Activated CD4-positive, alpha-beta memory T cell treated with anti-CD3 and anti-CD28 coated beads for 36 hours (primary cell): ENCODE results near the gene CUL4A. TPM values are rescaled to one million over a fixed set of nuclear protein-coding genes. Genes with fewer than 3 reads are reported as not detected.
A peak's percentile ranks its signal among the peaks of the same experiment; 100 is the strongest.

Source experiments
- CTCF ChIA-PET: fragments of 350-600 bp; sonication (Branson Sonifier 250); formaldehyde crosslinking; loops from one replicate; lab custom pipeline; 2021; ENCODE audit warnings: antibody characterized with exemption, inconsistent platforms; lab: Charles Lee
- POLR2A ChIA-PET: fragments of 350-600 bp; sonication (Branson Sonifier 250); formaldehyde crosslinking; loops from one replicate; lab custom pipeline; 2021; ENCODE audit warnings: antibody characterized with exemption; lab: Charles Lee
- DNase-seq: peaks from one replicate; pipeline ENCODE4 v3.0.0-alpha.2; 2020
- H3K27ac Mint-ChIP-seq: one replicate; pipeline ENCODE4 v1.8.0; 2021; ENCODE audit warnings: mixed read lengths
- H3K27me3 Mint-ChIP-seq: one replicate; pipeline ENCODE4 v1.8.0; 2021; ENCODE audit warnings: mixed read lengths
- H3K36me3 Mint-ChIP-seq: one replicate; pipeline ENCODE4 v1.8.0; 2021; ENCODE audit warnings: mixed read lengths
- H3K4me1 Mint-ChIP-seq: one replicate; pipeline ENCODE4 v1.8.0; 2021; ENCODE audit warnings: low read depth, mixed read lengths
- H3K4me3 Mint-ChIP-seq: one replicate; pipeline ENCODE4 v1.8.0; 2021; ENCODE audit warnings: mild to moderate bottlenecking, mixed read lengths
- H3K9me3 Mint-ChIP-seq: one replicate; pipeline ENCODE4 v1.8.0; 2021; ENCODE audit warnings: mixed read lengths
- intact Hi-C: fragments of 100-400 bp; cut with micrococcal nuclease; formaldehyde crosslinking; loops from one replicate; pipeline ENCODE4 v1.15.1; 2023
- total RNA-seq, 2 experiments: library from RNA; stranded (reverse); gene quantifications; one replicate each; pipeline ENCODE4 v1.2.3, GENCODE V29; 2021

The CUL4A gene
- total RNA-seq, 2 experiments from 2014 or later = 65.9 to 70.2 TPM

GRCh38 chr13:113183450-113184129, 25.8 kb upstream of the CUL4A start:
- DNase-seq = no peak
- ChIA-PET POLR2A (interaction anchor here (1.2 kb wide), 1 partner anchor 24 kb away, joined by 3 read pairs; no protein-coding TSS in a partner anchor), CTCF (interaction anchor here (0.6 kb wide), 1 partner anchor 112 kb away, joined by 4 read pairs; no protein-coding TSS in a partner anchor)
- intact Hi-C loops = no loop called here
- Mint-ChIP-seq H3K4me1 (peaks cover 56% of the 10 kb centered on the region), H3K9me3 (no peaks in the 10 kb centered on the region), H3K27me3 (no peaks in the 10 kb centered on the region), H3K36me3 (peaks cover 55% of the 10 kb centered on the region), H3K27ac (no peak overlapping the region), H3K4me3 (no peak overlapping the region)

GRCh38 chr13:113184568-113185440, 24.6 kb upstream of the CUL4A start:
- Mint-ChIP-seq H3K27ac (peak overlapping the region; percentile 76), H3K4me3 (peak overlapping the region; percentile 45), H3K36me3 (peaks cover 56% of the 10 kb centered on the region), H3K4me1 (peaks cover 49% of the 10 kb centered on the region), H3K9me3 (no peaks in the 10 kb centered on the region), H3K27me3 (no peaks in the 10 kb centered on the region)
- intact Hi-C loops = no loop called here
- ChIA-PET CTCF (interaction anchor here (1.8 kb wide), 1 partner anchor 24 kb away, joined by 5 read pairs; the partner anchor contains the start of genes CUL4A and PCID2), POLR2A (interaction anchor here (1.2 kb wide), 1 partner anchor 24 kb away, joined by 4 read pairs; the partner anchor contains the start of genes CUL4A and PCID2)
- peak; percentile 43 for DNase-seq

GRCh38 chr13:113186061-113186900, 23.1 kb upstream of the CUL4A start:
- Mint-ChIP-seq H3K36me3 (peaks cover 54% of the 10 kb centered on the region), H3K27ac (peak overlapping the region; percentile 83), H3K4me3 (peak overlapping the region; percentile 40), H3K4me1 (peaks cover 41% of the 10 kb centered on the region), H3K9me3 (no peaks in the 10 kb centered on the region), H3K27me3 (no peaks in the 10 kb centered on the region)
- intact Hi-C loops = loop anchor here (1.0 to 2.0 kb wide), 2 partner anchors 10 to 23 kb away; partner anchors contain the start of genes CUL4A and PCID2
- DNase-seq = peak; percentile 42
- CTCF ChIA-PET = interaction anchor here (1.2 to 1.8 kb wide), 2 partner anchors 16 to 23 kb away, joined by 5 read pairs; partner anchors contain the start of genes CUL4A and PCID2
- POLR2A ChIA-PET = interaction anchor here (0.8 to 1.2 kb wide), 2 partner anchors 23 to 181 kb away, joined by 3 to 4 read pairs; partner anchors contain the start of genes CUL4A and PCID2

- H3K36me3 Mint-ChIP-seq = peaks cover 54% of the 10 kb centered on the region
Observed at GRCh38 chr13:113187263-113187669, 22.1 kb upstream of the CUL4A start.

GRCh38 chr13:113187883-113188665, 21.3 kb upstream of the CUL4A start:
- Mint-ChIP-seq H3K27ac (no peak overlapping the region), H3K27me3 (no peaks in the 10 kb centered on the region), H3K9me3 (no peaks in the 10 kb centered on the region), H3K4me3 (no peak overlapping the region), H3K4me1 (peaks cover 38% of the 10 kb centered on the region), H3K36me3 (peaks cover 55% of the 10 kb centered on the region)
- ChIA-PET CTCF (interaction anchor here (1.0 kb wide), 1 partner anchor 13 kb away, joined by 4 read pairs; no protein-coding TSS in a partner anchor), POLR2A (no interaction called here)
- DNase-seq = no peak
- intact Hi-C loops = loop anchor here (2.0 kb wide), 1 partner anchor 21 kb away; the partner anchor contains the start of genes CUL4A and PCID2

More at GRCh38 chr13:113187263-113187669, 22.1 kb upstream of the CUL4A start:
- POLR2A ChIA-PET = interaction anchor here (0.8 kb wide), 1 partner anchor 182 kb away, joined by 3 read pairs; no protein-coding TSS in a partner anchor
- peak overlapping the region; percentile 90 for H3K27ac Mint-ChIP-seq
- H3K27me3 Mint-ChIP-seq = no peaks in the 10 kb centered on the region
- H3K9me3 Mint-ChIP-seq = no peaks in the 10 kb centered on the region
- intact Hi-C loops = loop anchor here (2.0 kb wide), 1 partner anchor 22 kb away; the partner anchor contains the start of genes CUL4A and PCID2
- H3K4me3 Mint-ChIP-seq = peak overlapping the region; percentile 53
- CTCF ChIA-PET = interaction anchor here (1.0 to 1.2 kb wide), 2 partner anchors 12 to 17 kb away, joined by 4 to 5 read pairs; no protein-coding TSS in a partner anchor
- DNase-seq = peak; percentile 84
- peaks cover 40% of the 10 kb centered on the region for H3K4me1 Mint-ChIP-seq

GRCh38 chr13:113190181-113190580, 19.2 kb upstream of the CUL4A start:
- H3K36me3 Mint-ChIP-seq = peaks cover 58% of the 10 kb centered on the region
- ChIA-PET POLR2A (interaction anchor here (0.6 to 1.1 kb wide), 2 partner anchors 9 to 291 kb away, joined by 3 read pairs; no protein-coding TSS in a partner anchor), CTCF (no interaction called here)
- H3K9me3 Mint-ChIP-seq = no peaks in the 10 kb centered on the region
- no peaks in the 10 kb centered on the region for H3K27me3 Mint-ChIP-seq
- H3K4me1 Mint-ChIP-seq = peaks cover 26% of the 10 kb centered on the region
- no peak overlapping the region for H3K27ac Mint-ChIP-seq
- H3K4me3 Mint-ChIP-seq = no peak overlapping the region
- no peak for DNase-seq
- intact Hi-C loops = no loop called here

- H3K27me3 Mint-ChIP-seq = no peaks in the 10 kb centered on the region
- no peak for DNase-seq
- peaks cover 8% of the 10 kb centered on the region for H3K4me1 Mint-ChIP-seq
- CTCF ChIA-PET = no interaction called here
- H3K36me3 Mint-ChIP-seq = peaks cover 60% of the 10 kb centered on the region
- H3K9me3 Mint-ChIP-seq = no peaks in the 10 kb centered on the region
- no peak overlapping the region for H3K4me3 Mint-ChIP-seq
- intact Hi-C loops = no loop called here
- POLR2A ChIA-PET = no interaction called here
- H3K27ac Mint-ChIP-seq = no peak overlapping the region
Observed at GRCh38 chr13:113192279-113192678, 17.1 kb upstream of the CUL4A start.

GRCh38 chr13:113192902-113193301, 16.5 kb upstream of the CUL4A start:
- Mint-ChIP-seq H3K4me1 (peaks cover 2% of the 10 kb centered on the region), H3K27me3 (no peaks in the 10 kb centered on the region), H3K27ac (no peak overlapping the region), H3K4me3 (no peak overlapping the region), H3K36me3 (peaks cover 58% of the 10 kb centered on the region), H3K9me3 (no peaks in the 10 kb centered on the region)
- DNase-seq = no peak
- CTCF ChIA-PET = no interaction called here
- intact Hi-C loops = no loop called here
- POLR2A ChIA-PET = no interaction called here

- Mint-ChIP-seq H3K4me3 (no peak overlapping the region), H3K9me3 (no peaks in the 10 kb centered on the region), H3K27me3 (no peaks in the 10 kb centered on the region), H3K27ac (no peak overlapping the region), H3K4me1 (no peaks in the 10 kb centered on the region), H3K36me3 (peaks cover 49% of the 10 kb centered on the region)
- ChIA-PET POLR2A (no interaction called here), CTCF (no interaction called here)
- intact Hi-C loops = no loop called here
- no peak for DNase-seq
Observed at GRCh38 chr13:113195360-113195759, 14.1 kb upstream of the CUL4A start.

GRCh38 chr13:113196970-113197737, 12.3 kb upstream of the CUL4A start:
- no peak overlapping the region for H3K4me3 Mint-ChIP-seq

More at GRCh38 chr13:113196970-113197737, 12.3 kb upstream of the CUL4A start:
- H3K36me3 Mint-ChIP-seq = peaks cover 43% of the 10 kb centered on the region
- ChIA-PET CTCF (no interaction called here), POLR2A (interaction anchor here (1.5 kb wide), 1 partner anchor 12 kb away, joined by 3 read pairs; the partner anchor contains the start of gene PCID2)
- no peak overlapping the region for H3K27ac Mint-ChIP-seq
- no peak for DNase-seq
- peaks cover 1% of the 10 kb centered on the region for H3K4me1 Mint-ChIP-seq
- no peaks in the 10 kb centered on the region for H3K9me3 Mint-ChIP-seq
- no peaks in the 10 kb centered on the region for H3K27me3 Mint-ChIP-seq
- intact Hi-C loops = no loop called here
